ENCODE measurements around the gene VSTM2L. TPM values are rescaled to one million over a fixed set of nuclear protein-coding genes. Genes with fewer than 3 reads are reported as not detected.

VSTM2L gene
- total and polyA plus RNA-seq, 2 of the 4 experiments (the other 2 are of a cell fraction) = 0.18 to 0.19 TPM

- Histone ChIP-seq H3K9me1 (ENCODE audit: insufficient read depth, low read length) (peaks cover 18% of the 10 kb centered on the region), H4K91ac (ENCODE audit: insufficient read depth, low read depth, low read length) (no peak overlapping the region), H4K8ac (ENCODE audit: low read depth in 2 of 2, low read length in 2 of 2) (no peak overlapping the region), H3K79me1 (ENCODE audit: low read depth in 1 of 2, low read length in 2 of 2) (peaks cover 3 to 19% of the 10 kb centered on the region in 2 experiments; a peak in 2 of 4 replicates), H4K20me1 (ENCODE audit: insufficient read depth, low read length) (peaks cover 21% of the 10 kb centered on the region; the same call in 1 of the 2 replicates), H3K27ac (ENCODE audit: insufficient read depth, low read length) (no peak overlapping the region), H2BK20ac (ENCODE audit: low read depth, low read length) (no peak overlapping the region), H3K9ac (ENCODE audit: low read depth, low read length) (no peak overlapping the region), H2BK120ac (ENCODE audit: low read depth, low read length) (no peak overlapping the region), H3K9me3 (ENCODE audit: control insufficient read depth, insufficient read depth, low read length) (no peaks in the 10 kb centered on the region), H3K36me3 (ENCODE audit: control insufficient read depth, insufficient read depth, low read length) (peaks cover 32% of the 10 kb centered on the region), H3K27me3 (ENCODE audit: control insufficient read depth, insufficient read depth, low read length) (no peaks in the 10 kb centered on the region), H3K23ac (ENCODE audit: low read depth, low read length) (no peak overlapping the region), H3K56ac (ENCODE audit: extremely low read depth, insufficient read depth, low read length) (no peak overlapping the region), H3K18ac (ENCODE audit: low read depth, low read length) (no peak overlapping the region), H4K5ac (ENCODE audit: low read depth, low read length) (no peak overlapping the region), H3K14ac (replicated peaks; ENCODE audit: low read depth, low read length) (no peak overlapping the region), H3K4me2 (ENCODE audit: low read depth, low read length) (no peak overlapping the region), H2AK9ac (replicated peaks; ENCODE audit: low read depth, low read length, poor library complexity) (no peak overlapping the region), H3K4ac (ENCODE audit: low read depth, low read length) (no peak overlapping the region), H2BK15ac (ENCODE audit: low read depth, low read length) (no peak overlapping the region), H3K4me3 (ENCODE audit: insufficient read depth, low read depth, low read length) (no peak overlapping the region), H2AFZ (replicated peaks; ENCODE audit: low read length, poor library complexity) (no peak overlapping the region), H2BK5ac (ENCODE audit: low read depth, low read length, poor library complexity, severe bottlenecking) (no peak overlapping the region), H2AK5ac (ENCODE audit: low read depth, low read length) (no peak overlapping the region), H3K4me1 (ENCODE audit: control insufficient read depth, insufficient read depth, low read length) (peaks cover 25% of the 10 kb centered on the region)
- DNase-seq = peak; percentile 64
- TF ChIP-seq CEBPB (IDR thresholded peaks at IDR 0.05; ENCODE audit: low read depth, low read length) = peak; percentile 88
- peak; percentile 62; the same call in 1 of the 2 replicates for TF ChIP-seq MAZ (IDR thresholded peaks at IDR 0.05; ENCODE audit: borderline replicate concordance, low read depth, low read length)
- no peak for TF ChIP-seq RCOR1 (IDR thresholded peaks at IDR 0.05; ENCODE audit: insufficient replicate concordance, low read length)
- no peak for TF ChIP-seq NFE2L2 (IDR thresholded peaks at IDR 0.05; ENCODE audit: low read depth, low read length)
- TF ChIP-seq CHD1 (IDR thresholded peaks at IDR 0.05; ENCODE audit: low read depth, low read length) = no peak
- TF ChIP-seq MXI1 (IDR thresholded peaks at IDR 0.05; ENCODE audit: borderline replicate concordance, low read depth, low read length) = no peak
- intact Hi-C loops (cut with micrococcal nuclease) (loop anchor here (10.0 kb wide), 1 partner anchor 170 kb away; no protein-coding TSS in a partner anchor), in situ Hi-C loops (cut with MboI; ENCODE audit: low sequenced_read_pairs) (loop anchor here (5.0 kb wide), 1 partner anchor 427 kb away; no protein-coding TSS in a partner anchor), dilution Hi-C loops (cut with HindIII; ENCODE audit: low sequenced_read_pairs, unreplicated experiment) (no loop called here)
- ATAC-seq (ENCODE audit: low read depth) = peak; percentile 45; the same call in 1 of the 2 replicates
- no TSS peak for BruUV-seq (replicated peaks)
- ChIA-PET CTCF (interaction anchor here (1.4 kb wide), 1 partner anchor 430 kb away, joined by 3 read pairs; no protein-coding TSS in a partner anchor), POLR2A (ENCODE audit: unreplicated experiment) (interaction anchor here (0.8 kb wide), 1 partner anchor 55 kb away, joined by 3 read pairs; no protein-coding TSS in a partner anchor)
- whole genome bisulfite sequencing, 2 experiments (ENCODE audit: extremely low coverage in 2 of 2, insufficient read length in 1 of 2) = 100% methylated on average over 1 of the region's 4 CpGs; no CpG with 5 or more reads in 1 of the 2 experiments
Observed at GRCh38 chr20:37994512-37994911, 91.6 kb downstream of the VSTM2L start.

Other genes starting within 250 kb of the VSTM2L start
- gene CTNNBL1, start 209.1 kb upstream of the VSTM2L start, total RNA-seq (2012; rRNA removed) = 29.2 and 34.1 TPM in 2 replicates
- gene CTNNBL1, start 209.1 kb upstream of the VSTM2L start, polyA plus RNA-seq (2012; rRNA removed) = 29.9 and 30.2 TPM in 2 replicates
- 16.9 and 17.6 TPM in 2 replicates for gene TTI1, start 130.3 kb downstream of the VSTM2L start, total RNA-seq (2012; rRNA removed)
- 12.5 and 13.4 TPM in 2 replicates for gene TTI1, start 130.3 kb downstream of the VSTM2L start, polyA plus RNA-seq (2012; rRNA removed)
- gene RPRD1B, start 130.6 kb downstream of the VSTM2L start, total RNA-seq (2012; rRNA removed) = 8.4 and 9.2 TPM in 2 replicates
- 7.8 and 9.9 TPM in 2 replicates for gene RPRD1B, start 130.6 kb downstream of the VSTM2L start, polyA plus RNA-seq (2012; rRNA removed)